Measurements from ENCODE around the gene INPP4A.

GRCh38 chr2:98468621-98469236 is 24.1 kb downstream of the INPP4A start:
- TF ChIP-seq SPI1 (IDR thresholded peaks at IDR 0.05; ENCODE audit: borderline replicate concordance, insufficient read depth, low read depth, low read length): no peak
- no peak for TF ChIP-seq CTCF (IDR thresholded peaks at IDR 0.05 in 2 of 3, conservative IDR thresholded peaks at IDR 0.05 in 1 of 3; ENCODE audit: control insufficient read depth in 2 of 3, extremely low read depth in 1 of 3, insufficient read depth in 1 of 3, low read depth in 3 of 3, low read length in 3 of 3)
- TF ChIP-seq ZZZ3 (IDR thresholded peaks at IDR 0.05; ENCODE audit: control insufficient read depth, insufficient read length, low read depth): no peak
- TF ChIP-seq GABPA (IDR thresholded peaks at IDR 0.05; ENCODE audit: low read depth): no peak
- TF ChIP-seq EP300 (IDR thresholded peaks at IDR 0.05; ENCODE audit: borderline replicate concordance in 1 of 2, control insufficient read depth in 1 of 2, low read depth in 2 of 2, low read length in 2 of 2): no peak
- no peak for TF ChIP-seq RBBP5 (conservative IDR thresholded peaks at IDR 0.05)
- no peak for TF ChIP-seq HCFC1 (IDR thresholded peaks at IDR 0.05; ENCODE audit: low read length)
- TF ChIP-seq POU2F2 (IDR thresholded peaks at IDR 0.05; ENCODE audit: borderline replicate concordance, low read depth, low read length): peak; percentile 57; the same call in 1 of the 3 replicates
- TF ChIP-seq BCL11A (IDR thresholded peaks at IDR 0.05; ENCODE audit: low read depth, low read length): peak; percentile 53; the same call in 1 of the 2 replicates
- no peak for TF ChIP-seq BCLAF1 (IDR thresholded peaks at IDR 0.05)
- peak; percentile 43 for TF ChIP-seq YY1 (IDR thresholded peaks at IDR 0.05; ENCODE audit: low read depth, low read length)
- TF ChIP-seq HDAC2 (IDR thresholded peaks at IDR 0.05): no peak
- no peak for TF ChIP-seq MXI1 (IDR thresholded peaks at IDR 0.05; ENCODE audit: low read depth, low read length)

Data from GM12878 (cell line).